ENCODE measurements around the gene LOXHD1. TPM values are rescaled to one million over a fixed set of nuclear protein-coding genes. Genes with fewer than 3 reads are reported as not detected.

The LOXHD1 gene
- total and polyA plus RNA-seq, 8 donors = 0.12 to 0.46 (median 0.15) TPM; not detected in 2

- WGBS, 2 donors = 55 to 60% methylated on average over 7 of the region's 7 CpGs
- H3K36me3 ChIP-seq = no peaks in the 10 kb centered on the region
- no peak for TF ChIP-seq CTCF (IDR thresholded peaks at IDR 0.05)
- no peaks in the 10 kb centered on the region for H3K9me3 ChIP-seq
- DNase-seq = no peak
- H3K27ac ChIP-seq = no peak overlapping the region
- no peak overlapping the region for H3K4me3 ChIP-seq
- no peaks in the 10 kb centered on the region for H3K4me1 ChIP-seq
- H3K27me3 ChIP-seq = no peaks in the 10 kb centered on the region
- intact Hi-C loops (cut with DNase I) = no loop called here
- no peak for ATAC-seq
- no peak for FAIRE-seq
Observed at GRCh38 chr18:46541626-46542189, 115.3 kb downstream of the LOXHD1 start.

- Histone ChIP-seq H3K4me3 (no peak overlapping the region), H3K9me3 (no peaks in the 10 kb centered on the region), H3K27me3 (no peaks in the 10 kb centered on the region), H3K4me1 (no peaks in the 10 kb centered on the region), H3K27ac (no peak overlapping the region), H3K36me3 (no peaks in the 10 kb centered on the region)
- intact Hi-C loops (cut with DNase I) = no loop called here
- ATAC-seq (no peak), DNase-seq (no peak), FAIRE-seq (no peak)
- TF ChIP-seq CTCF (IDR thresholded peaks at IDR 0.05) = no peak
- 28 to 59% methylated on average over 3 of the region's 3 CpGs for WGBS, 2 donors
Observed at GRCh38 chr18:46538376-46538775, 118.6 kb downstream of the LOXHD1 start.

GRCh38 chr18:46536215-46536874 lies 120.7 kb downstream of the LOXHD1 start:
- H3K4me1 ChIP-seq = no peaks in the 10 kb centered on the region
- H3K27me3 ChIP-seq = no peaks in the 10 kb centered on the region
- no peak overlapping the region for H3K27ac ChIP-seq
- H3K9me3 ChIP-seq = no peaks in the 10 kb centered on the region
- no peak overlapping the region for H3K4me3 ChIP-seq
- intact Hi-C loops (cut with DNase I) = no loop called here
- TF ChIP-seq CTCF (IDR thresholded peaks at IDR 0.05) = no peak
- H3K36me3 ChIP-seq = no peaks in the 10 kb centered on the region
- FAIRE-seq (no peak), DNase-seq (no peak), ATAC-seq (no peak)
- WGBS, 2 donors = 37 to 51% methylated on average over 11 of the region's 11 CpGs

- no peak for ATAC-seq
Observed at GRCh38 chr18:46531482-46531881, 125.5 kb downstream of the LOXHD1 start.

More at GRCh38 chr18:46531482-46531881, 125.5 kb downstream of the LOXHD1 start:
- no peak overlapping the region for H3K27ac ChIP-seq
- no peaks in the 10 kb centered on the region for H3K9me3 ChIP-seq
- FAIRE-seq (no peak), DNase-seq (no peak)
- no peaks in the 10 kb centered on the region for H3K27me3 ChIP-seq
- intact Hi-C loops (cut with DNase I) = no loop called here
- H3K4me1 ChIP-seq = no peaks in the 10 kb centered on the region
- H3K4me3 ChIP-seq = no peak overlapping the region
- no peaks in the 10 kb centered on the region for H3K36me3 ChIP-seq
- TF ChIP-seq CTCF (IDR thresholded peaks at IDR 0.05) = no peak
- 63 to 73% methylated on average over 2 of the region's 2 CpGs for WGBS, 2 donors

Data from pancreas (tissue), 10 donors.